RPMI8226 (cell line): Measurements from ENCODE around the gene PLXNA4.
"Not testable (repeated sequence)": the region's sequence is repeated elsewhere in the genome, so short reads cannot be mapped to it uniquely, and the experiment has no call there.

ENCODE experiments used
- DNase-seq: peaks from one replicate; pipeline ENCODE4 v3.0.0-alpha.2; 2015

Gene PLXNA4

DNA sequence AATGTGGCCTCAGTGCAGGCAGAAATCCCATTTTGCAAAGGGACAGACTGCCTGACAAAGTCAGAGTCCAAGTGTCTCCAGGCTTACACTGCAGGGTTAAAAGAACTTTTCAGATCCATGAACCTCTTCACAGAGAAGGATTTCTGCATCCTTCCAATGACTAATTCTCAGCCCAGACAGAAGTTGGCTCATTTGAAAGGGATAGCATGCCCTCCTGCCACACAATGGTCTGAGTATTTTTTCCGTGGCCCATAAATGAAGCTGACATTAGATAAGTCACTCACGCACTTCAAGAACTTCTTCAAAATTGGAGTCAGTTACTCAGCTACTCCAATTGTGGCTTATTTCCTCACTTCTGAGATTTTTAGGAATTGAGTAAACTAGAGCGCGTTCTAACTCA, 170.2 kb downstream of the PLXNA4 start:
- no peak for DNase-seq

DNA sequence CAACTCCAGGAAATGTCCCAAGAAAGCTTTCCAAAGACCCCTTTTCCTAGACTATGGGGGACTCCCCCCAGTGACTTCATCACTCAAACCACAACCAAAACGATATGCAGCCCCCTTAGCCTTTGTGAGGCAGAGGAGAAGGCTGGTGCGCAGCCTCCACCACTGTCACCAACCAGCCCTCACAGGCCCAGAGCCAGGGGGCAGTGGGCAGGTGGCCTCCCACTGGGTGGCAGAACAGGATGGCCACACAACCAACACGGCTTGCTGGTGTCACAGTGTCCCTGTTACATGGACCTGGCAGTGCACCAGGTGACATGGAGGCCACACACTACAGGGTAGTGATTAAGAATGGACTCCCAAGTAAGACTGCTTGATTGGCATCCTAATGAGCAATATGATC, 172.0 kb downstream of the PLXNA4 start:
- no peak for DNase-seq

- DNase-seq, result no peak
Observed at GRCh38 chr7:132403465-132404110, 172.7 kb downstream of the PLXNA4 start.

- DNase-seq, result no peak
Observed at GRCh38 chr7:132402751-132403245, 173.5 kb downstream of the PLXNA4 start.

DNA sequence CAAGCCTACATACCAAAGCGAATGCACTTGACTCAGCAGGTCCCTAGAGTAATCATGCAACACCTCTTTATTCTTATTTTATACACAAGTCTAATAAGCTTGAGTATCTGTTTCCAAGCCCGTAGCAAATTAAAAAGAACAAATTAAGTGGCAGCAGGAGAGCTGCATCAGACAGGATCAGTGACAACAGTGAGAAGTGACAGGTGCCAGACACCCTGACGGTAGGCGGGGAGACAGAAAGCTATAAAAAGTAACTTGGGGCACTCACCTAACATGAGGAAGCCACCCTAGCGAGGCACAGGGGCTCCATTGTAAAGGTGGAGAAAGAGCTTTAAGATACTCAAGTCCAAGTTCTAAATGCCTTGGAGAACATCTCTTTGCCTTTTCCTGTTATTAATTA, 174.2 kb downstream of the PLXNA4 start:
- DNase-seq, result no peak

DNA sequence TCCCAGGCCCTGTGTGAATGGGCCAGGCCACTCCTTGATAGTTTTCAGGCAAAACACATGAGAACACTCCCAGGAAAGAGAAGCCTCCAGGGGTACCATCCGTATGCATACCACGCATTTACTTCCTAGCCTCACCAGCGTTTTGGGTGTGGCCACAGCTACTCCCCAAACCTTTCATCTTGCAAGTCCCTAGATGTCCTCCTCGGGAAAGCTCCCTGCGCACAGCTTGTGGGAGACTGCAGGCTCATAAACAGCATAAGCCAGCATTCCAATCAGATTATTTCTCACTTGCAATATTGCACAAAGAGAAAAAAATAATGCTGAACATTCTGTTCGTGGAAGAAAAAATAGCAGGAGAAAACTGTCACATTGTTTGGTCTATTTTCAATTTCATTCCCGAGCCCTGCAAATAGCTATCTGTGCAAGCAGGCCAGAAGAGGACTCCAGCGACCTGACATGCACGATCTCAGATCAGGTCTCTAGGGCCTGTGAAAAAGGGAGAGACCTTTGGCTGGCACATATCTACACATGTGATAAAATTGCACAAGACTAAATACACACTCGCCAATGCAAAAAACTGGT, 175.6 kb downstream of the PLXNA4 start:
- no peak for DNase-seq

DNA sequence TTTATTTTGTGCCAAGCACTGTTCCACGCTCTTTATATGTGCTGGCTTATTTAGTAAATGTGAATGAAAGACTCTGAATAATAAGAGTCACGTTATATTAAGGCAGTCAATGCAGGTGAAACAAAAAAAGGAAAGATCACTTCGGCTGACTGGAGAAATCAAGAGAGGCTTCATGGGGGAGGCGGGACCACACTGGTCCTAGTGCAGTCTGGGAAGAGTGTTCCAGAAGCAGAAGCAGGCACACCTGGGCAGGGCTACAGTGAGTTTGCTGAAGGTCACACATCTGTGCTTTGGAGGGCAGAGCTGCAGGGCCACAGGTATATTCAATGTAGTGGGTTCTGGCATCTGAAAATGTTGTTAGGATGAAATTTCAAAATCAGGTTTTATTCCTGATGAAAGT, 176.9 kb downstream of the PLXNA4 start:
- DNase-seq, result no peak

DNA sequence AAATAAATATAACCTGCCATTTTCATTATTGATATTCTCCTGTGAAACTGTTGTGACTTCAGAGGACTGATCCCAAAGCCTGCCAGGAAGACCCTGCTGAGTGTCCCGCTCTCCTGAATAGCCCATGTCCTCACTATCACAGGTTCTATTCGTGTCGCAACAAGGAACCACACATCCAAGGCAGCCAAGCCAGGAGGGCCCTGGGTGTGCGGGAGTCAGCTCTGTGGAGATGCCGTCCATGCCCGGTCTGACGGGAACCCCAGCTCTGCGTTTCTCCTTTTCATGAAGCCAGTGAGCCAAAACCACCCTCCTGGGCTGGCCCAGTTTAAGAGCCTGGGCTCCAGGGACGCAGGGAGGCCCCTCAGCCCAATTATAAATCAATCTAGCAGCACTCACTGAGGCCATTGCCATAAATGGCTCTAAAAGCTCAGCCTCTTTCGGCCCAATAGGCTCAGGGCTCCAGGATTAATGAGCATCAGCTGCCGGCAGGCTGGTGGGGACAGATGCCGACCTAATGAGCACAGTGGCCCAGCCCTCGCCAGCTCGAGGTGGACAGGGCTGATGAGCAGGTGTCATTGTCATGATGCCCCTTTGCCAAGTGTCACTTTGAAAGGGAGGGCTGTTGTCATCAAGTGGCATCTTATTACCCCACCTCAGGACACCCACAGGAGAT, 177.9 kb downstream of the PLXNA4 start:
- no peak for DNase-seq

GRCh38 chr7:132397070-132397469, 179.2 kb downstream of the PLXNA4 start:
- no peak for DNase-seq

GRCh38 chr7:132395361-132395760, 180.9 kb downstream of the PLXNA4 start:
- no peak for DNase-seq

DNA sequence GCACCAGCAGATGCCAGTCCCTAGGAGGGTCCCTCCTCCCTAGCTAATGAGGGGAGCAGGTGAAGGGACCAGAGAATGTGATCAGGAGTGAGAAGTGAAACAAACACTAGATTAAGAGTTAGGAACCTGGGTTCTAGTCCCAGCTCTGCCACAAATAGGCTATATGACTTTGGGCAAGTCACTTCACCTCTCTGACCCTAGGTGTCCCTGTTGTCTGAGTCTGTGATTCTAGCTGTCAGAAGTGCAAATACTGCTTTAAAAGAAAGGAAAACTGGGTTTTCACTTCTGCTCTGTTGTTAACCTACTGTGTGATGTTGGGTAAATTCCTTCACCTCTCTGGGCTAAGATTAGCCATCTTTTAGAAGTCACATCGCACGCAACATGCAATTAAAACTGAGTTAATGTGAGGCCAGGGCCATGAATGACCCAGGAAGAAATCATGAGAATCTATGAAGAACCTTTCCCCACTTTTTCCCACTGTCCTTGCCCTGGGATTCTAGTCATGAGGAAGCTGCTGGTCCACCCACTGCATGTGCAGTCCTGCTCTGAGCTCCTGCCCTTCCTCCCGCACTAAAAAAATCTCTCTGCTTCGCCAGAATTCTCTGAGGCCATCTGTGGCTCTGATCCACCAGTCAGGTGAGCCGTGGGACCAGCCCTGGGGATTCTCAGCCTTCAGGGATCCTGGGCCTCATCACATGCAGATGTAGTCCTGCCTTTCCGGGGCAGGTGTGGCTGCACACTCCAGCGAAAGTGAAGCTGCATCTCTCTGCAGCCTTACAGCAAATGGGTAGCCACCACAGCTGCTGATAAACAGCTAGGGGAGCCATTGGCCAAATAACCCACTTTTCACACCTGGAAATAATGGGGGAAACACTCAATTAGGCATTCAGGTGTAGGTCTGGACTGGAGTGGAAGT, 181.7 kb downstream of the PLXNA4 start:
- peak; percentile 77 for DNase-seq

DNA sequence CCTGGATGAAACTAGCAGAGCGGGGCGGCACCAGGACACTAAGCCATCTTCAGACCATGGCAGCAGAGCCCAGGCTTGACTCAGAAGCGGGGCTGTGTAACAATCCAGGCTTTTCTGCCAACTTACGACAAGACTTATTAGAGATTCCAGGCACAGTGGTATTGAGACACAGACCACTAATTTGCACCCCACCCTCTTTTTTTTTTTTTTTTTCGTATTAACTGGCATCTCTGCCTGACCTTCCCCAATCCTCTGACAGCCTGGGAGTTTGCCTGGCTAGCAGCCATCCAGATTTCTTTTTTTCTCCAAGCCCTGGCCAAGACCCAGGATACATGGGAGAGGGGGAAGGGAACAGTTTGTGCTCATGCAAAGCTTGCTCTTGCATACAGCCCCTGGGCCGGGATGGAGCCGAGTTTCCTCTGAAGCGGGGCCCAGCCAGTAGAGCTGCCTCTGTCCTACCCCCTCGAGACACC, 182.4 kb downstream of the PLXNA4 start:
- no peak for DNase-seq

GRCh38 chr7:132392713-132393112, 183.6 kb downstream of the PLXNA4 start:
- DNase-seq, result no peak

GRCh38 chr7:132390705-132391104, 185.6 kb downstream of the PLXNA4 start:
- DNase-seq, result no peak

GRCh38 chr7:132390049-132390448, 186.2 kb downstream of the PLXNA4 start:
- not testable (repeated sequence) for DNase-seq

DNA sequence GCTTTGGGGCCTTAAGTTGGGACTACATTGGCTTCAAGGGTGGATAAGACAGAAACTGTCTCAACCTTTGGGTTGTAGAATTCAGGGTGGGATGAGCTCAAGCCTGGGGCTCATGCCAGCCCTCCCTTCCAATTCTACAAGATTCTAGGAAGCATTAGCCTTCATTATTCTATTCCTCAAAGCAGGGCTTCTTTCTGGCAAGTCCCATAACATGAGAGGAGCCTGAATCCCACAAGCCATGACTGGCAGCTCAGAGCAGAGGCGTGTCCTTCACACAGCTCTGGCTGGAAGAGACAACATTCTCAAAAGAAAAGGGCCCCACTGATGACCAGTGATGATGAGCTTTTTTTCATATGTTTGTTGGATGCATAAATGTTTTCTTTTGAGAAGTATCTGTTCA, 187.6 kb downstream of the PLXNA4 start:
- no peak for DNase-seq

DNA sequence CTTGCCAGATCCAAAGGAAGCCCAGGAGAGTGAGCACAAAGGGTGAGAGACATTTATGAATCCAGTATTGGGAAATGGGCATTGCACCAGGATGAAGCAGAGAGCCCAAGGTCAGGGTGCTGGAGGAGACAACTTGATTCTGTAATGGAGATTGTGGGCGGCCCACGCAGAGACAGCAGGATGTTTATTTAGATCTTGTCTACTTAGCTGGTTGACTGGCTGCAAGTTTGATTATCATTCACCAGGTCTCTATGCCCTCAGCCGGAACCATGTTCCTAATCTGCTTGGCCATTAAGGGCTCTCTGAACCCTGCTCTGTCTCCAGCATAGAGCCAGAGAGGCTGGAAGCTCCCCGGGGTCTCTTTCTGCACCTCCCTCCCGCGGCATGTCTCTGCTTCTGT, 188.7 kb downstream of the PLXNA4 start:
- no peak for DNase-seq

GRCh38 chr7:132386201-132386681, 190.0 kb downstream of the PLXNA4 start:
- DNase-seq, result no peak

DNA sequence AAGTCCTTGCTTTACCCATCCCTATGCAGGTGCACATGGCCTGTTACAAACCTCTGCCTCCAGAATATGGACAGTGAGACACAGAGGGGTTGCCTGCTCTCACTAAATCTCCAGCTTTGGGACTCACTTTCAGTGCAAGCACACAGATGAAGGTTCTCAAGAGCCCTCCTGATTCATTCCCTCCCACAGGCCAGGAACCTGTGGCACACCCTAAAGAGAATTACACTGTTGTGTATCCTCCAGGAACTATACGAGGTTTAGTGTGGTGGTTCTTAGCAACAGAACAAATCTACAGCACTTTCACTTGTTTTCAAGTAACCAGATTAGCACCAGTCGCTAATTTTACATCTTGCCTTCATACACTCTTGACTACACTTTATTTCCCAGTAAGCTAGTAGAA, 192.3 kb downstream of the PLXNA4 start:
- no peak for DNase-seq

DNA sequence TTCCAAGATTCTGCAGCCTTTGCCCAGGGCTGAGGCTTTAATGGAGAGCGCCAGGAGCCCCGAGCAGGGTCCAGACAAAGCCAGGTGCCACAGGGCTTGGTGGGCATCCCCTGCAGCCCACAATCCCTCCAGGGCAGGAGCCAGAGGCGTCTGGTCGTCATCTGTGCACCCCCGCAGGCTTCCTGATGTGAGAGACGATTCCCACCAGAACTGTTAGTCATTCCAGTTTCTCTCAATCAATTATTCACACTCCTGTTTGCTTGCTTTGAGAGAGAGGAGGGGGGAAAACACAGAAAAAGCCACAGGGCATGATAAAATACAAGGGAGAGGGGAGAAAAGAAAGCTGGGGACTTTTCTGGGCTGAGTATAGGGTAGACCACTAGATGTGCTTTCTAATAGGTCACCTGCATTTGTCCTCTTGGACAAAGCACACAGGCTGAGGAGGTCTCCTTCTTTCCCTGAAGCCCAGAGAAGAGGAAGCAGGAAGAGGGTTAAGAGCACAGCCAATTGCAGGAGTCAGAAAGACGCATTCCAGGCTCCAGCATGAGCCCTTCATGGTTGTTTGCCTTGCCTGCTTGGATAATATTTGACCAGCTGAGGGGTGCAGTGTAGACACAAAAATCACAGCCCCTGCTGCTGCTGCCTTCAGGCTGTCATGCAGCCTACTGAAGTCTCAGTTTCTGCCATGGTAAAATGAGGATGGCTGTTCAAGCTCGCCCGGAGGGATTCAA, 194.4 kb downstream of the PLXNA4 start:
- DNase-seq, result no peak

- DNase-seq, result no peak
Observed at GRCh38 chr7:132380059-132380458, 196.2 kb downstream of the PLXNA4 start.

GRCh38 chr7:132379292-132379691, 197.0 kb downstream of the PLXNA4 start:
- DNase-seq, result no peak
